Measurements from ENCODE around the gene PYGB. TPM values are rescaled to one million over a fixed set of nuclear protein-coding genes. Genes with fewer than 3 reads are reported as not detected.
A peak's percentile ranks its signal among the peaks of the same experiment; 100 is the strongest.

The PYGB gene
- total RNA-seq, 6 donors from 2014 or later = 59.4 to 128 (median 98.4) TPM

GRCh38 chr20:25294459-25295385, 46.8 kb downstream of the PYGB start:
- H3K36me3 ChIP-seq = peaks cover 4 to 70% (median 47%) of the 10 kb centered on the region in 4 donors
- no peaks in the 10 kb centered on the region for H3K9me3 ChIP-seq
- DNase-seq = peak in 1 of 2 donors; percentile 85
- no peaks in the 10 kb centered on the region for H3K27me3 ChIP-seq
- TF ChIP-seq POLR2AphosphoS5 (IDR thresholded peaks at IDR 0.05) = no peak
- TF ChIP-seq, protein P1, sequence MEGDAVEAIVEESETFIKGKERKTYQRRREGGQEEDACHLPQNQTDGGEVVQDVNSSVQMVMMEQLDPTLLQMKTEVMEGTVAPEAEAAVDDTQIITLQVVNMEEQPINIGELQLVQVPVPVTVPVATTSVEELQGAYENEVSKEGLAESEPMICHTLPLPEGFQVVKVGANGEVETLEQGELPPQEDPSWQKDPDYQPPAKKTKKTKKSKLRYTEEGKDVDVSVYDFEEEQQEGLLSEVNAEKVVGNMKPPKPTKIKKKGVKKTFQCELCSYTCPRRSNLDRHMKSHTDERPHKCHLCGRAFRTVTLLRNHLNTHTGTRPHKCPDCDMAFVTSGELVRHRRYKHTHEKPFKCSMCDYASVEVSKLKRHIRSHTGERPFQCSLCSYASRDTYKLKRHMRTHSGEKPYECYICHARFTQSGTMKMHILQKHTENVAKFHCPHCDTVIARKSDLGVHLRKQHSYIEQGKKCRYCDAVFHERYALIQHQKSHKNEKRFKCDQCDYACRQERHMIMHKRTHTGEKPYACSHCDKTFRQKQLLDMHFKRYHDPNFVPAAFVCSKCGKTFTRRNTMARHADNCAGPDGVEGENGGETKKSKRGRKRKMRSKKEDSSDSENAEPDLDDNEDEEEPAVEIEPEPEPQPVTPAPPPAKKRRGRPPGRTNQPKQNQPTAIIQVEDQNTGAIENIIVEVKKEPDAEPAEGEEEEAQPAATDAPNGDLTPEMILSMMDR (IDR thresholded peaks at IDR 0.05) = peak; percentile 47 to 75 (median 56)
- peak overlapping the region in 3 of 4 donors; percentile 10 to 65 (median 53) for H3K27ac ChIP-seq
- ATAC-seq (ENCODE audit: low FRiP score in 2 of 2) = peak; percentile 42 to 51
- H3K4me3 ChIP-seq = no peak overlapping the region
- WGBS, 2 donors = 50 to 57% methylated on average over 16 to 22 of the region's 22 CpGs
- H3K4me1 ChIP-seq = peaks cover 0 to 24% (median 12%) of the 10 kb centered on the region in 4 donors

- peaks cover 0 to 24% (median 12%) of the 10 kb centered on the region in 4 donors for H3K4me1 ChIP-seq
- no peak for DNase-seq
- H3K9me3 ChIP-seq = no peaks in the 10 kb centered on the region
- TF ChIP-seq POLR2A (IDR thresholded peaks at IDR 0.05) (no peak), EP300 (IDR thresholded peaks at IDR 0.05) (no peak), POLR2AphosphoS5 (IDR thresholded peaks at IDR 0.05) (no peak)
- TF ChIP-seq, protein P1 (IDR thresholded peaks at IDR 0.05) = peak in 1 of 6 experiments; percentile 13
- H3K36me3 ChIP-seq = peaks cover 0 to 62% (median 42%) of the 10 kb centered on the region in 4 donors
- H3K27me3 ChIP-seq = no peaks in the 10 kb centered on the region
- WGBS, 2 donors = 60 to 68% methylated on average over 5 to 10 of the region's 10 CpGs
- H3K4me3 ChIP-seq = no peak overlapping the region
- ATAC-seq (ENCODE audit: low FRiP score in 2 of 2) = peak in 1 of 2 donors; percentile 18
- peak overlapping the region in 3 of 4 donors; percentile 17 to 65 (median 50) for H3K27ac ChIP-seq
Observed at GRCh38 chr20:25295386-25296093, 47.7 kb downstream of the PYGB start.

DNA sequence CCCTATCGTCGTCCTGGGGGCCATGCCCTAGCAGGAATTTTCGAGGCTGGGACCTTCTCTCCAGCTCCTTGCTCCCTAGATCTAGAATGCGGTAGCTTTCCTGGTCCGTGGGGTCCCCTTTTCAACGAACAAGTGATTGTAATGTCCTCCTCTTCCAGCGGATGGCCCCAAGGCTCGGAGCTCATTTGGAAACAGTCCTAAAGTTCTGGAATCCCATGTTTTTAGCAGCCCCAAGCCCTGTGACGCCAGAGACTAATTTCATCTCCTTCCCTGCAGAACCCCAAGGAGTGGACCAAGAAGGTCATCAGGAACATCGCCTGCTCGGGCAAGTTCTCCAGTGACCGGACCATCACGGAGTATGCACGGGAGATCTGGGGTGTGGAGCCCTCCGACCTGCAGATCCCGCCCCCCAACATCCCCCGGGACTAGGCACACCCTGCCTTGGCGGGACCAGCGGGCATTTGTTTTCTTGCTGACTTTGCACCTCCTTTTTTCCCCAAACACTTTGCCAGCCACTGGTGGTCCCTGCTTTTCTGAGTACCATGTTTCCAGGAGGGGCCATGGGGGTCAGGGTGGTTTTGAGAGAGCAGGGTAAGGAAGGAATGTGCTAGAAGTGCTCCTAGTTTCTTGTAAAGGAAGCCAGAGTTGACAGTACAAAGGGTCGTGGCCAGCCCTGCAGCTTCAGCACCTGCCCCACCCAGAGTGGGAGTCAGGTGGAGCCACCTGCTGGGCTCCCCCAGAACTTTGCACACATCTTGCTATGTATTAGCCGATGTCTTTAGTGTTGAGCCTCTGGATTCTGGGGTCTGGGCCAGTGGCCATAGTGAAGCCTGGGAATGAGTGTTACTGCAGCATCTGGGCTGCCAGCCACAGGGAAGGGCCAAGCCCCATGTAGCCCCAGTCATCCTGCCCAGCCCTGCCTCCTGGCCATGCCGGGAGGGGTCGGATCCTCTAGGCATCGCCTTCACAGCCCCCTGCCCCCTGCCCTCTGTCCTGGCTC, 48.5 kb downstream of the PYGB start:
- Histone ChIP-seq H3K36me3 (peaks cover 0 to 53% (median 36%) of the 10 kb centered on the region in 4 donors), H3K4me3 (no peak overlapping the region), H3K27me3 (no peaks in the 10 kb centered on the region), H3K4me1 (peaks cover 0 to 24% (median 12%) of the 10 kb centered on the region in 4 donors), H3K9me3 (no peaks in the 10 kb centered on the region), H3K27ac (peak overlapping the region in 2 of 4 donors; percentile 50 to 69)
- TF ChIP-seq POLR2A (IDR thresholded peaks at IDR 0.05) = no peak
- no peak for TF ChIP-seq POLR2AphosphoS5 (IDR thresholded peaks at IDR 0.05)
- TF ChIP-seq, protein P1 (IDR thresholded peaks at IDR 0.05) = peak in 3 of 6 experiments; percentile 29 to 33 (median 33)
- no peak for TF ChIP-seq EP300 (IDR thresholded peaks at IDR 0.05)
- DNase-seq (no peak), ATAC-seq (ENCODE audit: low FRiP score in 2 of 2) (peak in 1 of 2 donors; percentile 2)
- 85 to 86% methylated on average over 20 to 21 of the region's 24 CpGs for WGBS, 2 donors
